GM12878 (cell line): ENCODE results near the gene DMKN. TPM values are rescaled to one million over a fixed set of nuclear protein-coding genes. Genes with fewer than 3 reads are reported as not detected.

ENCODE experiments used
- ATAC-seq: fragments of 200-7000 bp; cut with Tn5 transposase; 3 replicates; pipeline ENCODE4 v1.9.1; 2020; ENCODE audit warnings: mild to moderate bottlenecking, moderate library complexity
- BruUV-seq: library from RNA; stranded (reverse); fragments of 400-500 nt; replicated peaks from 2 replicates; lab custom pipeline; 2021; lab: Mats Ljungman, UMichigan
- CTCF ChIA-PET: fragments of 300-600 bp; sonication (Branson Sonifier 250); formaldehyde crosslinking; extraction: SDS; loops from one replicate; lab custom pipeline; 2021; ENCODE audit warnings: inconsistent platforms; lab: Yijun Ruan, JAX
- POLR2A ChIA-PET: fragments of 350-600 bp; formaldehyde crosslinking; extraction: SDS; loops from one replicate; lab custom pipeline; 2021; ENCODE audit warnings: inconsistent platforms; lab: Charles Lee
- RAD21 ChIA-PET: fragments of 300-600 bp; sonication (Branson Sonifier 250); formaldehyde crosslinking; loops from one replicate; lab custom pipeline; 2023; ENCODE audit warnings: antibody characterized with exemption; ENCODE audit not compliant: unreplicated experiment; lab: Charles Lee
- SMC1A ChIA-PET: fragments of 300-600 bp; sonication (Branson Sonifier 250); formaldehyde crosslinking; loops from one replicate; lab custom pipeline; 2023; ENCODE audit not compliant: unreplicated experiment, uncharacterized antibody; lab: Charles Lee
- DNase-seq: peaks from one replicate; pipeline ENCODE4 v3.0.0-alpha.2; 2011; ENCODE audit warnings: low read depth, low spot score
- FAIRE-seq: peaks from 3 replicates; lab custom pipeline; 2011; peaks lifted over from hg19 to GRCh38; lab: Jason Lieb, UNC
- H2AFZ ChIP-seq: 2 replicates; pipeline ENCODE4 v1.6.0; 2011; ENCODE audit warnings: low read depth, low read length, control low read depth; ENCODE audit not compliant: control insufficient read depth
- H3K27ac ChIP-seq: 2 replicates; pipeline ENCODE4 v1.5.1; 2011; ENCODE audit warnings: control low read depth; ENCODE audit not compliant: control insufficient read depth, insufficient read depth
- H3K27me3 ChIP-seq, 2 experiments: replicated peaks in 1 of 2; 2 replicates each; pipeline versions ENCODE4 v1.6.0 to v1.6.1; 2011; ENCODE audit warnings: low read length in 1 of 2; ENCODE audit not compliant: control insufficient read depth in 2 of 2, insufficient read depth in 2 of 2
- H3K36me3 ChIP-seq, 2 experiments: 2 replicates each; pipeline ENCODE4 v1.5.1; 2011; ENCODE audit warnings: low read length in 1 of 2; ENCODE audit not compliant: control insufficient read depth in 2 of 2, insufficient read depth in 2 of 2
- H3K4me1 ChIP-seq: 2 replicates; pipeline ENCODE4 v1.6.1; 2011; ENCODE audit warnings: mild to moderate bottlenecking, low read length, moderate library complexity, mixed read lengths; ENCODE audit not compliant: control insufficient read depth, insufficient read depth
- H3K4me2 ChIP-seq: 2 replicates; pipeline ENCODE4 v1.6.0; 2011; ENCODE audit warnings: control low read depth; ENCODE audit not compliant: control insufficient read depth, insufficient read depth
- H3K4me3 ChIP-seq: fragments of 200-600 bp; sonication (generic); 2 replicates; pipeline ENCODE4 v1.5.1; 2016
- H3K79me2 ChIP-seq: 2 replicates; pipeline ENCODE4 v1.6.0; 2011; ENCODE audit warnings: low read length; ENCODE audit not compliant: control insufficient read depth, insufficient read depth
- H3K9ac ChIP-seq: 2 replicates; pipeline ENCODE4 v1.8.0; 2011; ENCODE audit warnings: low read length, control low read depth, mixed read lengths; ENCODE audit not compliant: control insufficient read depth, insufficient read depth
- H3K9me3 ChIP-seq: replicated peaks from 3 replicates; pipeline ENCODE4 v1.5.1; 2011; ENCODE audit warnings: mild to moderate bottlenecking, low read length; ENCODE audit not compliant: control insufficient read depth, insufficient read depth
- H4K20me1 ChIP-seq: 2 replicates; pipeline ENCODE4 v1.6.0; 2011; ENCODE audit not compliant: control insufficient read depth, insufficient read depth
- NRF1 ChIP-seq: conservative IDR thresholded peaks from 2 replicates; pipeline ENCODE4 v1.6.1; 2011; ENCODE audit warnings: mild to moderate bottlenecking, low read depth, low read length, improper control_type of control experiment
- SRF ChIP-seq, 2 experiments: IDR thresholded peaks; 2 replicates each; pipeline ENCODE4 v1.6.1; 2011; ENCODE audit warnings: low read depth in 2 of 2, low read length in 2 of 2, mild to moderate bottlenecking in 1 of 2, moderate library complexity in 1 of 2
- TCF7 ChIP-seq: IDR thresholded peaks from 2 replicates; pipeline ENCODE4 v1.6.1; 2014; ENCODE audit warnings: antibody characterized with exemption, borderline replicate concordance
- YBX1 ChIP-seq: fragments of 450-650 bp; IDR thresholded peaks from 2 replicates; pipeline ENCODE4 v1.6.1; 2016; ENCODE audit warnings: antibody characterized with exemption
- ZNF384 ChIP-seq: IDR thresholded peaks from 2 replicates; pipeline ENCODE4 v1.6.1; 2012; ENCODE audit warnings: low read depth, mild to moderate bottlenecking, low read length, improper control_type of control experiment, borderline replicate concordance
- WGBS: methylation state at CpG from one replicate; pipeline ENCODE4 v1.1.6; 2016; ENCODE audit warnings: low lambda C conversion rate; ENCODE audit not compliant: insufficient replicate concordance, insufficient coverage; ENCODE audit errors: missing lambda C conversion rate; 5-methylcytosine and 5-hydroxymethylcytosine counted together
- in situ Hi-C: fragments of 300-500 bp; cut with MboI; formaldehyde crosslinking; loops from 9 replicates; pipeline ENCODE4 v1.14.3; 2018; ENCODE audit warnings: mixed read lengths
- intact Hi-C: fragments of 100-400 bp; cut with micrococcal nuclease; formaldehyde crosslinking; loops from one replicate; pipeline ENCODE4 v1.14.2; 2022; ENCODE audit not compliant: unreplicated experiment
- polyA plus RNA-seq, 11 experiments: library from polyadenylated mRNA; depleted of rRNA in 4 of 11; unstranded in 6 of 11; stranded (reverse) in 5 of 11; fragments of >200 nt; fragmentation: Nextera tagmentation in 4 of 11; fragmentation: Illumina TruSeq in 1 of 11; extraction: Ambion mirVana in 4 of 11; extraction: Trizol in 1 of 11; gene quantifications; 1 replicate in 1 of 11; 2 replicates in 10 of 11; pipeline versions ENCODE4 v1.2.1 to v1.2.3, GENCODE V29; 2011 to 2016; ENCODE audit warnings: inconsistent platforms in 2 of 11, missing spikeins in 2 of 11, low read depth in 1 of 11
- total RNA-seq, 4 experiments: library from RNA; depleted of rRNA in 3 of 4; stranded (reverse); fragments of >200 nt in 3 of 4; fragmentation: Illumina TruSeq in 1 of 4; extraction: Trizol in 1 of 4; gene quantifications; 2 replicates each; pipeline versions ENCODE4 v1.2.1 to v1.2.3, GENCODE V29; 2013 to 2021

DMKN gene
- total and polyA plus RNA-seq, 10 of the 15 experiments (the other 5 are each of a cell fraction or from before 2014, with no cell fraction given): 36.4 to 114 (median 58.6) TPM

DNA sequence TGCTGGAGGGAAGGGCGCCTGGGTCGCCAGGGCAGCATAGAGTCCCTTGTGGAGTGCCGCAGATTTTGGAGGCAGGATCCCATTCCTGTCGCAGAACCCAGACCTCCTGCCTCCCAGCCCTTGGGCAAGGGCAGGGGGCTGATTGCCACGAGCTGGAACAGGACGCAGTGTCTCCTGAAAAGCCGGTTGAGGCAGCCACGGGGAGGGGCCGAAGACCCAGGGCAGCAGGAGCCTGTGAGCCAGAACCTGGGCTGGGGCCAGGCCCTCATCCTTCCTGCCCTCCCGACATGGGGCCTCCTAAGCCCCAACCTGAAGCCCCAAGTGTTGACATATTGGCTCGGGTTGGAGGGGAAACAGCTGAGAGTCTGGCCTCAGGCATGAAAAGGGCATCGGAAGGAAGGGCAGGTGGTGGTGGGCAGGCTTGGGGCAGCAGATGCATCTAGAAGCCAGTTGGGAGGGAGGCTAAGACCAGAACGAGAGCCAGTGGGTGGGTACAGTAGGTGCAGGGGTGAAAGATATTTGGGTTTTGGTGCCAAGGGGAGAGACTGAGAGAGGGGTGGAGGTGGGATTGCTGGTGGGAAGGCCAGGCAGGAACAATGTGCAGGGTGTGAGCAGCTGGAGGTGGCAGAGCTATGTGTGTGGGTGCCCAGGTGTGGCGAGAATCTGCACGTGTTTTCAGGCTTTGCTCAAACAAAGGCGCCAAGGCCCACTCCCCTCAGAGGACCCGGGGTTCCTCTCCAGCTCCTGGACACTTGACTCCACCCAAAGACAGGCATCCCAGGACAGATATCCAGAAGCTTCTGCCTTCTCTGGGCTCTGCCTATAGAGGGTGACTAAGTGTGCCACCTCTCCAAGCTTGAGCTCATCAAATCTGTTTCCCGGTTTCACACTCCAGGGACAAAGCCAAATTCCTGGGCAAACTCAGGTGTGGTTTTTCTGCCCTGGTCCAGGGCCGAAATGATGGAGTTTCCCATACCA lies 16.1 kb upstream of the DMKN start:
- Histone ChIP-seq H3K4me1 (peaks cover 7% of the 10 kb centered on the region), H3K4me2 (no peak overlapping the region), H2AFZ (no peak overlapping the region), H3K27ac (no peak overlapping the region), H3K9me3 (no peaks in the 10 kb centered on the region), H3K36me3 (no peaks in the 10 kb centered on the region), H4K20me1 (no peaks in the 10 kb centered on the region), H3K79me2 (no peaks in the 10 kb centered on the region), H3K4me3 (no peak overlapping the region), H3K9ac (no peak overlapping the region)
- BruUV-seq: no TSS peak
- ATAC-seq: no peak
- intact Hi-C loops: no loop called here
- CTCF ChIA-PET: interaction anchor here (0.9 to 3.3 kb wide), 3 partner anchors 9 to 19 kb away, joined by 3 to 11 read pairs (median 7); no protein-coding TSS in a partner anchor
- in situ Hi-C loops: no loop called here
- FAIRE-seq: no peak
- SMC1A ChIA-PET: interaction anchor here (1.0 kb wide), 1 partner anchor 21 kb away, joined by 4 read pairs; no protein-coding TSS in a partner anchor
- RAD21 ChIA-PET: no interaction called here
- WGBS: 20% methylated on average over 19 of the region's 19 CpGs
- TF ChIP-seq YBX1: no peak
- no peak for TF ChIP-seq ZNF384
- TF ChIP-seq TCF7: no peak
- no peak for TF ChIP-seq SRF (IDR thresholded peaks at IDR 0.05; ENCODE audit: low read depth in 2 of 2, low read length in 2 of 2)
- TF ChIP-seq NRF1: no peak
- TF ChIP-seq, all 136 proteins: peak for 0
- H3K27me3 ChIP-seq: peaks cover 0 to 13% of the 10 kb centered on the region in 2 experiments; a peak in 3 of 4 replicates
- POLR2A ChIA-PET: interaction anchor here (0.5 kb wide), 1 partner anchor 287 kb away, joined by 3 read pairs; no protein-coding TSS in a partner anchor
- no peak for DNase-seq
